Left colon (tissue), 2 donors: ENCODE results near the gene OLFML1. TPM values are rescaled to one million over a fixed set of nuclear protein-coding genes. Genes with fewer than 3 reads are reported as not detected.
"Not testable (repeated sequence)": the region's sequence is repeated elsewhere in the genome, so short reads cannot be mapped to it uniquely, and the experiment has no call there.

Source experiments
- ATAC-seq: fragments of 200-7000 bp; cut with Tn5 transposase; one replicate; pipeline ENCODE4 v1.9.1; 2020; ENCODE audit warnings: mild to moderate bottlenecking, moderate library complexity
- DNase-seq, 2 donors: peaks; one replicate each; pipeline ENCODE4 v3.0.0-alpha.2; 2020
- intact Hi-C, 2 donors: fragments of 100-400 bp; cut with DNase I in 1 of 2; cut with micrococcal nuclease in 1 of 2; formaldehyde crosslinking; loops; one replicate each; pipeline versions ENCODE4 v1.11.2 to v1.14.0; 2022; cut with DNase I, micrococcal nuclease
- total RNA-seq, 2 donors: library from RNA; stranded (reverse); fragmentation: NEBNext Ultra II Directional; extraction: Animal tissue kit (Norgen Biotek cat#: 25700); gene quantifications; one replicate each; pipeline ENCODE4 v1.2.1, GENCODE V29; 2021
- donor health status: DM: no; HTN: no; CAD: no.
- donor health status: DM: yes; HTN: yes; CAD: no.

The OLFML1 gene
- total RNA-seq, 2 donors from 2014 or later = 2.6 to 5.7 TPM

DNA sequence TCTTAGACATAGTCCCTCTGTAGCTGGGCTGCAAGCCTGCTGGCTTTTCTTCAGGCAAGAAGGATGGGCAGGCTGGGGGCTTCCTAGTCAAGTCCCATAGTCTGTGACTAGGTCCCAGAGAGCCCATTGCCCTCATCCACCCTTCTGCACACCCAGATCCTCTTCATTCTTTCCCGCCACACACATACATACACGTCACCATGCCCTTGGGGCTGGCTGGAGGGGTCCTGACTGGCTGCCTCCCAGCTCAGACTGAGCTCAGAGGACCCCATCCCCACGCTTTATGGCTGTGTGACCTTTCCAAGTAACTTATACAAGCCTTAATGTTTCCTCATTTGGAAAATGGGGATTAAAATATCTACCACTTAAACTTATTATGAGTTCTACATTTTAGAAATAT is 14.9 kb downstream of the OLFML1 start:
- no peak for DNase-seq
- intact Hi-C loops = no loop called here
- no peak for ATAC-seq

DNA sequence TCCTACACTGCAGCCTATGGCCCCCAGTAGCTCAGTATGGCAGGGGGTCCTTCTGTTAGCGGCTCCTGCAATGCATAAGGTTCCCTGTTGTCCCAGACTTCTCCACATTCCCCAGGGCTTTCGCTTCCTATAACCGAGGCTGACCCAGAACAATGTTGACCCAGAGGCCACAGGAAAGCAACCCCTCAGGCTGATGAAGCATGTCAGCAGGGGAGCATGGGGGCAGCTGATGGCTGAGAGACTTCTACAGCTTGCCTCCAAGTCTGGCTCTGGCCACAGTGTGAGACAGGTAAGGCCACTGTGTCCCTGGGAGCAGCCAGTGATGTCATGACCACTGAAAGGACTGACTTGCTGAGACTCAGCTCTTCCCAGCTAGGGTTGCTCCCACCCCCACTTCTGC is 15.9 kb downstream of the OLFML1 start:
- DNase-seq (no peak), ATAC-seq (no peak)
- intact Hi-C loops = no loop called here

DNA sequence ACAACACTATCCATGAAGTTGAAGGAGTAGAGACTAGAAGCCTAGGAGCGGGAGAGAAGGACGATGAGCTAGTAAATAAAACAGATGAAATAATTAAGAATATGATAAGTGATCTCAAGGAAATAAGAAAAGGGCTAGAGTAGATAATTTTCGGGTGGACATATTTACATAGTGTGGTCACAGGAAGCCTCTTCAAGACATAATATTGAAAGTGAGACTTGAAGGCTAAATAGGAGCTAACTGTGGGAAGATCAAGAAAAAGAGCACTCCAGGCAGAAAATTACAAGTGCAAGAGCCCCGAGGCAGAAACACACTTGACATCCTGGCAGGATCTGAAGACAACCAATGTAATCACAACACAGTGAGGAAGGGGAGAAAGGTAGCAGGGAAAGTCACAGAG is 16.6 kb downstream of the OLFML1 start:
- no peak for DNase-seq
- intact Hi-C loops = no loop called here

DNA sequence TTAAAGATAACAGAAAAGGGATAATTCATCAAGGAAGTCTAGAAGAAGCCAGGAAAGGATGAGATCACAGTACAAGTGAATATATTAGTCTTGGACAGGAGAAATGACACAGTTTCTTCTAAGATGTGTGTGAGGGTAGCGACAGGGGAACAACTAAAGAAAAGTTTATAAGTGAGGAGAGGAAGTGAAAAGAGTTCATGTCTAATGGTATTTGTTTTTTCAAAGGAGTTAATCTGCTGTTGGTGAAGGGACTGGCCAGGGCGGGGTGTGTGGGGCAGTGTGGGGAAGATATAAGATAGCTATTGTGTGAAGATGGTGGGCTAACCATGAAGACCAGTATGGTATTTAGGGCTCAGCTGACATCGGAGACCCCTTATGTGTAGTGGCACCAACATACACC is 20.9 kb downstream of the OLFML1 start:
- DNase-seq (no peak), ATAC-seq (no peak)
- intact Hi-C loops = no loop called here

More for the DNA sequence above, 16.6 kb downstream of the OLFML1 start:
- no peak for ATAC-seq

DNA sequence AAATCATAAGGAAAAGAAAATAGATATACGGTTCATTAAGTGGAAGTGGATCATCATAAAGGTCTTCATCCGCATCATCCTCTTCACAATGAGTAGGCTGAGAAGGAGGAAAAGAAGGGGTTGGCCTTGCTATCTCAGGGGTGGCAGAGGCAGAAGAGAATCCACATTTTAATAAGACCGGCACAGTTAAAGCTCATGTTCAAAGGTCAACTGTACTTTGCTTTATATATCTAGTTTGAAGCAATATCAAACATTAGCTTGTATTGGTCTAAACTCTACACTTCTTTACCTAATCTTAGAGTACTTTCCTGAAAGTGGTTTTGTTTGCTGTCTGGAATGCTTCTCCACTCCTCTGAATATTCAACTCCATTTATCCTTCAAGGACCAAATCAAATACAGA is 22.8 kb downstream of the OLFML1 start:
- ATAC-seq (peak; percentile 29), DNase-seq (no peak)
- intact Hi-C loops = no loop called here

DNA sequence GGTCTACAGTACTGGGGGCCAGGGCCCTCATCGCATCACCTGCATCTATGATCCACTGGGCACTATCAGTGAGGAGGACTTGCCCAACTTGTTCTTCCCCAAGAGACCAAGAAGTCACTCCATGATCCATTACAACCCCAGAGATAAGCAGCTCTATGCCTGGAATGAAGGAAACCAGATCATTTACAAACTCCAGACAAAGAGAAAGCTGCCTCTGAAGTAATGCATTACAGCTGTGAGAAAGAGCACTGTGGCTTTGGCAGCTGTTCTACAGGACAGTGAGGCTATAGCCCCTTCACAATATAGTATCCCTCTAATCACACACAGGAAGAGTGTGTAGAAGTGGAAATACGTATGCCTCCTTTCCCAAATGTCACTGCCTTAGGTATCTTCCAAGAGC is 24.7 kb downstream of the OLFML1 start:
- DNase-seq (no peak), ATAC-seq (no peak)
- intact Hi-C loops = no loop called here

DNA sequence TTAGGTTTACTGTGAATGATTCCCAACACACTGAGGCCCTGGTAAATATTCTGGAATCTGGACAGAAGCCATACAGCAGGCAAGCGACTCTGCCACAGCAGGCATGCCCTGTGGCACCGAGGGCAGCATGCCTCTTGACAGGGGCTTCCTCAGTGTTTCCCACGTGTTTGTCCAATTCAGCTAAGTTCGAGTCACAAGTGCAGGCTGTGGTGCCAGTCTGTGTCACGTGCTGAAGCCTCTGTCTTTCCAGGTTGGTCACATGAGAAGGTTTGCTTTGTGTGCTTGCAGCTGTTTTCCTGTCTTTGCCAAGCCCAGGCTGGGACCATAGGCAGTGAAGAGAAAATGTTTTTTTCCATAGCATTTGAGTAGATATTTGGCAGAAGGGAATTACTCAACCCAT is 26.1 kb downstream of the OLFML1 start:
- intact Hi-C loops = no loop called here
- ATAC-seq (no peak), DNase-seq (peak; percentile 51 to 70)

DNA sequence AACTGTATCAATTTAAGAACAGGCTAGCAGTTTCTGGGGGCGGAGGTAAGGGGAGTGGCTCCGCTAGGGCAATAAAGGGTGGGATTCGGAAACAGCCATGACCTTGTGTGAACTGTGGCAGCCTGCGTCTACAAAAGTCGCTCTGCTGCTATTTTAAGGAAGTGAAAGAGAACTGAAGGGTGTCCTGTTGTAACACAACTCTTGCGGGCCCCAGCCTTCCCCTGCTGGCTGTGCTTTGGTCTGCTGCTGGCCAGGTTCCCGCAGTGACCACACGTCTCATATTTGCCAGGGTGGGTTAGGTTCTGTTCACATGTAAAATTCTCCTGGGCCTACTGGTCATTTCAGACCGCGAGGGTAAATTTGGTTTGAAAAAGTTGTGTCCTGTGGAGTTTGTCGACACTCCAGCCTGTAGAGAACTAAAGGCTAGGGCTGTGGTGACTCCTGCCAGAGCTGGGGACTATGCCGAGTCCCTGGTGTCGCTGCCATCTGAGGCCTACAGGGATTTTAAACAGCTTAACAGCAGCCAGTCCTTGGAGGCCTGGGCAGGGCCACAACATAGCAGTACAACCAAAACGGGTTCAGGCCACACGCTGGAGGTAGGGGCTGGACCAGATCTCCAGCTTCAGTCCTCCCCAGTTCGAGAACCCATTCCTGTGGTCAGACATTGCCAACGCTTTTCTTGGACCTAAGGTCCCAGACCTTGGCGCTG is 27.4 kb downstream of the OLFML1 start:
- DNase-seq (peak; percentile 76 to 82), ATAC-seq (peak; percentile 55)
- intact Hi-C loops = no loop called here

DNA sequence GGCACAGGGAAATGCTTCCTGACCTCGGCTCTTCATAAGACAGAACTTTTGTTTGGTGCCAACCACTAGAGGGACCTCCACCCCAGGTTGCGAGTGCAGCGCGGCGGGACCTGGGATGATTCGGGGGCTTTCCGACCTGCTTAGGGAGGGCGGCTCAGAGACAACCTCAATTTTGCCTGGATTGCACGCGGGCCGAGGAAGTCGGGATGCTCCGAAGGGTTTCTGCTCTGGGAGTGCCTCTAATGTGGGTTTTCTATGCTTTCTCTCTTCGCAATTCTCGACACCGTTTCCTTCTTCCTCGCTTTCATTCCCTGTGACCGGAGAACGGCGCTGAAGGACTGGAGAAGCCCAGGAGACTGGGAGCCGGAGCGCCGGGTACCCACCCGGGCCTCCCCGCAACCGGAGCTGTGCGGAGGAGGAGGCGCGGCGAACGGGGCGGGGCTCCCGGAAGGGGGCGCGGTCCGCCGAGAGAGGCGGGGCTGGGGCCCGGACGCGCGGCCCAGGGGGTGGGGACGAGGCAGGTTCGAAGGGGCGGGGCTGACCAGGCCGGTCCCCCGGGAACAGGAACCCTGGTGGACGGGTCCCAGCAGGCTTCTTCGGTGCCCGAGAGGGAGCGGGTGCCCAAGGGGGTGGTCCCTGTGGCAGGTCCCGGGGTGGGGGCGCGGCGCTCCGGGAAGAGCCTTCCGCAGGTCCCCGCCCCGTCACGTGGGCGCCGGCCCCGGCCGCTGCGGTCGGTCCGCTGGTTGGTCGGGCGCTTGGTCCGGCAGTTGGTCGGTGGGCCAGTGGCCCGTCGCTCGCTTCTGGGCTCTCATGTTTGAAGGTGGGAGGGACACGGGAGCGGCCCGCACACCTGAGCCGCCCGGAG is 28.2 kb downstream of the OLFML1 start, which contains the start of gene PPFIBP2:
Gene PPFIBP2, plus strand, starts transcription at position 766 of the 865 bp plus-strand sequence. CDS start 35,477 bp downstream, outside the sequence.
- DNase-seq = peak; percentile 85 to 89
- intact Hi-C loops = no loop called here
- peak; percentile 89 for ATAC-seq

DNA sequence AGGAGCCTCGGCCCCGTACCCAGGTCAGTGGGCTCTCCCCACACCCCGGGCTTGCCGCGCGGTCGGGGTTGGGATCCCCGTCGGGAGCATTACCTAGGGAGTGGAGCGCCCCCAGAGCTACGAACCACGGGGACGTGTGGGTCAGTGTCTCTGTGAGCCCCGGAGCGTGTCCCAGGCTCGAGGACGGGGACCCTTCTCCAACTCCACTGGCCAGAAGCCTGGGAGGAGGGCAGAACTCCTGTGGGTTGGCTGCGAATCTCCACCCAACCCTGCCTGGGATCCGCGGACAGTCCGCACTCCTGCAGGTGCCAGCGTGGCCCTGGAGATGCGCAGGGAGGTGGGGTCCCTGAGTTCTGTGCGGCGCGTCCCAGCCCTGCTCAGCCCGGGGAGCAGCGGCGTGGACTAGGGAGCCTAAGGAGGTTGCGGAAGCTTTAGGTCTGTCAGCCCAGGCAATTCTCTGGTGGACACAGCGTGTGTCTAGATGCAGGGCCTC is 28.8 kb downstream of the OLFML1 start:
- ATAC-seq (peak; percentile 43), DNase-seq (peak; percentile 41 to 51)
- intact Hi-C loops = no loop called here

DNA sequence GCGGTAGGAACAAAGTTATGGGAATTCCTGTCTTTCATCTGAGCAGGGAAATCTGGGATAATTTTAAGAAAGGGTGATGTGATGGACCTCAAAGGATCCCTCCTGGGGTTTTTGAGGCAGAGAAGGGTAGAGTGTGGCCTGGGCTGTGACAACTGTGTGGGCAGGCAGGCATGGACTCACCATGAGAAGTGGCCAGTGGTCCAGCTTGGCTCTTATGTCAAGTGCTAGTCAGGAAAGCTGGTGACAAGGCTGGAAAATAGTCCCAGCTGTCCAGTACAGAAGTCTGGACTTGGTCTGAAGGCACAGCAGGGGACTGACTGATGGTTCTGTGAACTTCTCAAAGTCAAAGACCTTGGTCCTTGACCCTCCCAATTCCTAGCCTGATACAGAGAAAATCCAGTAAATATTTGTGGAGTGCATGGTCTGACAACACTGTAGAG is 30.2 kb downstream of the OLFML1 start:
- intact Hi-C loops = no loop called here
- no peak for DNase-seq
- no peak for ATAC-seq

DNA sequence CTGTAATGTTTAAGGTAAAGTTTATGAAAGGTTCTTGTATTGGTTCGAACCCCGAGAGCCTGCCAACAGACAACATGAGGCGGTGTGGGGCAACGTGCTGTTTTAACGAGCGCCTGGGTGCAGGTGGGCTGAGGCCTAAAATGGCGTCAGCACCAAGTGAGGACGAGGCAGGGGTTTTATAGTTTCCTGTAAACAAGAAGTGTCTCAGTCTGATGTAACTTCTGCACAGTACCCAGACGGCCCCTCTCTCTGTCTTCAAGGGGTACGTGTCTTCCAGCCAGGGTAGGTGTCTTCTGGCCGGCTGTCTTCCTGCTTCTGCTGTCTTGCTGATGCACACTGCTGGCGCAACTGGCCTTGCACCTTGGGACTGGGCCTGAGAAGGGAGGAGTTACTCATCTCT is 31.2 kb downstream of the OLFML1 start:
- DNase-seq = no peak
- ATAC-seq = no peak
- intact Hi-C loops = no loop called here

DNA sequence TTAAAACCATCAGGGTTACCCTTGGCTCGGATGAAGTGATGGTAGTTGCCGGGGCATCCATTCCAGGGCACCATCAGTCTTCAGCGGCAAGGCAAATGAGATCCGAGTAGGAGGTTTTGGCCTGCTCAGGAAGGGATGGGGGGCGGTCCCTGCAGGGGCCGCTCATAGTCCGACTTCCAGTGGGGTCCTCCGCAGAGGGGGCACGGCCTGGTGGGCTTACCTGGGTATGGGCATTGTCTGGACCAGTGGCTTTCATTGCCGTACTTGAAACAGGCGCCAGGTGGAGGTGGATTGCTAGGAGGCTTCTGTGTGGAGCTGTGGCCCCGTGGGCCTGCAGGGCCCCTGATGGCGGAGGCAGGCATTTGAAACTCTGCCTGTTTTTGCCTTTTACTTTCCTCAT is 32.4 kb downstream of the OLFML1 start:
- DNase-seq, intact Hi-C loops: not testable (repeated sequence)

DNA sequence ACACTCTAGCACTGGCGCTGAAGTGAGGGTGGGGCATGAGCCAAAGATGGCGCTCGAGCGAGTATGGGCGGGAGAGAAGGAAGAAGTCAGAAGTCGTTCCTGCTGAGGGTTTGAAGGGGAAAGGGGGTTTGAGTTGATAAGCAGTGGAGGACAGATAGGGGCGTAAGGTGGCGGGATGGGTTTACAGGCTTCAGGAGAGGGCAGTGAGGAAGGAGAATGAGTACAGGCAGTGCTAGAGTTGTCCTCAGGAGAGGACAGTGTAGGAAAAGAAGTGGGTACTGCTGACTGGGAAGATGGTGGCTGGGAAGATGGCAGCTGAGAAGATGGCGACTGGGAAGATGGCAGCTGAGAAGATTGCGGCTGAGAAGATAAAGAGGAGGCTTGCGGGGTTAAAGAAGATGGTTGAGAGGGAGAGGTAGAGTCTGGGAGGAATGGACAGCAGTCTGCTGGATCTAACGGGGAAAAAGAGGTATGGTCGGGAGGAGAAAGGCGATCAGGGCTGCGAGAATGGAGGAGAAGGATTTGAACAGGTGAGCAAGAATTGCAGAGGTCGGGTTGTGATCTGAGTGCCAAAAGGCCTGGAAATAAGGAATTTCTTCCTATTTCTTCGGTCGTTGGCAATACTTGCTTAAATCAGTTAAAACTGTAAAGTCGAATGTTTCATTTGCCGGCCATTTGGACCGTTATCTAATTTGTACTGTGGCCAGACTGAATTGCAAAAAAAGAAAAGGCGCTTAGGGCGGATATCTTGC is 33.7 kb downstream of the OLFML1 start:
- DNase-seq (no peak), ATAC-seq (no peak)
- intact Hi-C loops = no loop called here

More for the DNA sequence above, 32.4 kb downstream of the OLFML1 start:
- ATAC-seq = not testable (repeated sequence)

DNA sequence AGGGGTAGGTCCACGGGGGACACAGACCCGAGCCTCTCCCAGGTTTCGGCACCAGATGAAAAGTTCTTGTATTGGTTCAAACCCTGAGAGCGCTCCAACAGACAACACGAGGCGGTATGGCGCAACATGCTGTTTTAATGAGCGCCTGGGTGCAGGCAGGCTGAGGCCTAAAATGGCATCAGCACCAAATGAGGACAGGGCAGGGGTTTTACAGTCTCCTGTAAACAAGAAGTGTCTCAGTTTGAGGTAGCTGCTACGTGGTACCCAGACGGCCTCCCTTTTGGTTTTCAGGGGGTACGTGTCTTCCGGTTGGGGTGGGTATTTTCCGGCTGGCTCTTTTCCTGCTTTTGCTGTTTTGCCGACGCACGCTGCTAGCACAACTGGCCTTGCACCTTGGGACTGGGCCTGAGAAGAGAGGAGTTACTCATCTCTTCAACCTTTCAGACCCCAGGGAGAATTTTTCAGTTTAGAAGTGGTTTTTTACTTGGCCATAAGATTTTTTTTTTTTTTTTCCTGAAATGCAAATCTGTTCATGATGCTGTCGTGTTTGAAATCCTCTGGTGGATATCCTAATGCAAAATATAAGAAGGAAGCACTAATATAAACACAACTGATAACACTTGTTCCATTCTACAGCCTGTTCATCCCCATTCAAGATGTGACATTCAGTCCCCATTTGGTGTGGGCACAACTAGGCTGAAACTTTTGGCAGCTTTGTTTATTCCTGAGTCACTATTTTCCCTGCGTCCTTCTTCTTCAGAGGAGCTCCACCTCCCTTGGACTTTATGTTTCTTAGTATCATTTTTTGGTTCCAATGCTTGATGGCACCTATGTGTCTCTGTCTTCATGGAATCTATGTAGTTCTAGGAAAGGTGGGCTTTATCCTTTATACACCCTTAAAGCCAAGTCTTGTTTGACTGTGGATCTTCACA is 35.0 kb downstream of the OLFML1 start:
- intact Hi-C loops = no loop called here
- ATAC-seq (no peak), DNase-seq (no peak)

DNA sequence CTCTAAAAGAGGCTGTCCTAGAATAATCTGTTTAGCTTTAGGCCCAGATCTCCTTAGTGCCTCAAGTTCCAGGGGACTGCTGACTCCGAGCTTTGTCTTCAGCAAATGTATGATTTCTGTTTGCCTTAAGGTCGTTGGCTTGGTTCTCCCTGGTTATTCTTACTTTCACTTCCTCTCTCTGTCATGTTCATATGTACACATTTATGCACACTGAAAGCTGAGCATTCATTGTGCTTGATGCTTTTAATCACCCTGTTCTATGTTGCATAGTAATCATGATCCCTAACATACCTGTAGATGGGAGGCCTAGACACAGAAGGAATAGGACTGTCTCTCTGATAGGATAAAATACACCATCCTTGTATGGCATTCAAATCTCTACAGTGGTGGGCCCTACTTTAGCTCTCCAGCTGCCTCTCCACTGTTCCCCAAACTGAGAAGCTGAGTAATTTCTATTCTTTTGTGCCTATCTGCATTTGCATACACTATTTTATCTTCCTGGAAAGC is 35.7 kb downstream of the OLFML1 start:
- intact Hi-C loops = no loop called here
- ATAC-seq (peak; percentile 26), DNase-seq (no peak)

DNA sequence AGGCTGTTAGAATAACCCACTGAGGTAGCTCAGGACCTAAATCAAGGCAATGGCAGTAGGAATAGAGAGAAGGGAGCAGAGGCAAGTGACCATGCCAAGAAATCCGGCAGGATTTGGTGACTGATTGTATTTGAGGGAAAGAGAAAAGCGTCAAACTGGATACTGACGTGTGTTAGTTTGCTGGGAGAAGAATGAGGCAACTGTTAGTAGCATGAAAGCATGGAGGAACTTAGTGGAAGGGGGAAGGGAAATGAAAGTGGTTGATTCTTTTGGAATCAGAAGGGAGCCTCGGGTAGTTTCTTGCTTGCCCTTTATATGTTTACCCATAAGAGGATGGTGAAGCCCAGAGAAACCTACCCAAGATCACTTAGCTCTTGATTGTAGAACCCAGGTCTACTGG is 36.8 kb downstream of the OLFML1 start:
- DNase-seq (no peak), ATAC-seq (no peak)
- intact Hi-C loops = no loop called here

DNA sequence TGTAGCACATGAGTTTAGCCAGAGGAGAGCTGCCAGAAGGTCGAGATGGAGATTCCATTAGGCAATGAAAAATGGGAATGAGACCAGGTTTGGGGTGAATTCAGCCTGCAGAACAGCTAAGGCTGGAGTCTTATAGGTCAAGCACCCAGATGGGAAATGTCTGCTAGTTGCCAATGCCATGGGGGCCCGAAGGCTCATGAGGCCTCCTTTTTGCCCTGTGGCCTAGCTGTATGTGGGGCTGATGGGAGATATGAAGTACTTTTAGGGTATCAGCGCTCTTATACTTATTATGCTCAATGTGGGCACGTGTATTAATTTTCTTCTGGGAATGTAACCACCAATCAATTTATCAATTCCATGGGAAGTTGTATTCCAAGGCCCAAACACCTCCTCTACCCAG is 37.2 kb downstream of the OLFML1 start:
- no peak for ATAC-seq
- DNase-seq = no peak
- intact Hi-C loops = no loop called here
